ENCODE results near the gene NF1.

DNA sequence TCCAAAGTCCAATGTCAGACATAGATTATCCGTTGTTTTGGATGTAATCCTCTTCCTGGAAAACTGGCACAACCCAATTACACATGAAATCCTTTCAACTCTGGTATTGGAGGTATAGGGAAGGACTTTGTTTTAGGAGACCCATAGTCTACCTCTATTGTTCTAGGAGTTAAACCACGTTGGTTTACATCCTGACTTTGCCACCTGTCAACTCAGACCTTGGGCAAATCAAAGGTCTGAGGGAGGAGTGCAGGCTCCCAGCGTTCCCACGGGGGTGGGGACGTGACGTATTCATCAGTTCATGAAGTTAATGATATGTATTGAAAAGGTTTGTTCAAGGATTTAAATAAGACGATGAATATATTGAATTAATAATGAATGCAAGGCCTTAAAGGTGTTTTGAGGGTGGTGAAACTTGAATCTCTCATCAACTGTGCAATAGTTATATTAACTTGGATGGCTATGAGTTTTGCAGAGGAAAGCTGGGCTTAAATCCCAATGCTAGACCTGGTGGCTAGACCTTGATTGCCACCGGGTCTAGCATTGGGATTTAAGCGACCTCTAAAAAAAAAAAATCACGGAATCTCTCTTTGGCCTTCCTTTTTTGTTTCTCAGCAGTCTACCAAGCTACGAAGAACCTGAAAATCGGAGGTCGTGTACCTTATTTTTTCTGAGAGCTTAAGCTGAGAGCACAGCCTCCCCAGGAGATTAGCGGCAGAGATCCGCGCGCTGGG, 744 bp upstream of the NF1 start:
- no peak for TF ChIP-seq CTCF (IDR thresholded peaks at IDR 0.05; ENCODE audit: insufficient read depth, low read depth, low read length)
- TF ChIP-seq EZH2 (IDR thresholded peaks at IDR 0.05; ENCODE audit: insufficient read depth, low read length) = no peak

Data from astrocyte (in vitro differentiated cells and primary cell).